HL-60 (cell line): ENCODE results near the gene ST6GAL1.

ENCODE experiments used
- DNase-seq, 2 experiments: peaks; one replicate each; pipeline ENCODE4 v3.0.0-alpha.2; 2010 to 2020; ENCODE audit warnings: low read depth in 1 of 2, low spot score in 1 of 2
- H3K27ac ChIP-seq: fragments of 250-450 bp; sonication (Bioruptor Pico); replicated peaks from 2 replicates; pipeline ENCODE4 v1.5.1; 2020; ENCODE audit warnings: mild to moderate bottlenecking, moderate library complexity
- H3K27me3 ChIP-seq: fragments of 250-450 bp; sonication (Bioruptor Pico); 2 replicates; pipeline ENCODE4 v1.5.1; 2021; ENCODE audit warnings: mild to moderate bottlenecking, moderate library complexity; ENCODE audit not compliant: insufficient read depth, poor library complexity, severe bottlenecking
- H3K4me3 ChIP-seq: replicated peaks from 2 replicates; pipeline ENCODE4 v1.5.1; 2011; ENCODE audit warnings: mild to moderate bottlenecking, control low read depth, low read length; ENCODE audit not compliant: insufficient read depth
- GABPA ChIP-seq: IDR thresholded peaks from 2 replicates; pipeline ENCODE4 v1.6.1; 2012; ENCODE audit warnings: low read depth
- SPI1 ChIP-seq: IDR thresholded peaks from 2 replicates; pipeline ENCODE4 v1.6.1; 2012; ENCODE audit warnings: low read depth, mild to moderate bottlenecking, borderline replicate concordance
- TF ChIP-seq, protein P1 (sequence below): IDR thresholded peaks from 2 replicates; pipeline ENCODE4 v1.6.1; 2012; ENCODE audit warnings: low read depth; ENCODE audit not compliant: insufficient replicate concordance
- TF ChIP-seq, protein P2 (sequence below): IDR thresholded peaks from one replicate; pipeline ENCODE4 v1.5.1; 2011; ENCODE audit warnings: low read length, control low read depth, inconsistent platforms; ENCODE audit not compliant: insufficient read depth

The ST6GAL1 gene

DNA sequence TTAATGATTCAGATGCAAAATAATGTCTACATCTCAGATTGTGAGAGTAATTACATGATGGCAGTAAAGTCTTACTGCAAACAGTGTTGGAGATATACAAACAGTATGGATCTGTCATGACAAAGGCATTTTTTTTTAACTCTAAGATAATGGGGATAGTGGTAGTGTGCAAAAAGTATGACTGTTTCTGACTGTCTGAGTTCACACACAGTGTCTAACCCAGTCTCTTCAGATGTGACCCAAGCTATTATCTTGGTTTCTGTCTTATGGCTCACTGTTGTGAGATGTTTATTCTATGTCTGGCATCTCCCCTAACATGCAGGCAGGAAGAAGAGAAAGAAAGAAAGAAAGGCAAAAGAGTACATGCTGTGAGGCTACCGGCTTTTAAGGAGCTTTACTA, 191.9 kb downstream of the ST6GAL1 start:
- TF ChIP-seq, protein P1, sequence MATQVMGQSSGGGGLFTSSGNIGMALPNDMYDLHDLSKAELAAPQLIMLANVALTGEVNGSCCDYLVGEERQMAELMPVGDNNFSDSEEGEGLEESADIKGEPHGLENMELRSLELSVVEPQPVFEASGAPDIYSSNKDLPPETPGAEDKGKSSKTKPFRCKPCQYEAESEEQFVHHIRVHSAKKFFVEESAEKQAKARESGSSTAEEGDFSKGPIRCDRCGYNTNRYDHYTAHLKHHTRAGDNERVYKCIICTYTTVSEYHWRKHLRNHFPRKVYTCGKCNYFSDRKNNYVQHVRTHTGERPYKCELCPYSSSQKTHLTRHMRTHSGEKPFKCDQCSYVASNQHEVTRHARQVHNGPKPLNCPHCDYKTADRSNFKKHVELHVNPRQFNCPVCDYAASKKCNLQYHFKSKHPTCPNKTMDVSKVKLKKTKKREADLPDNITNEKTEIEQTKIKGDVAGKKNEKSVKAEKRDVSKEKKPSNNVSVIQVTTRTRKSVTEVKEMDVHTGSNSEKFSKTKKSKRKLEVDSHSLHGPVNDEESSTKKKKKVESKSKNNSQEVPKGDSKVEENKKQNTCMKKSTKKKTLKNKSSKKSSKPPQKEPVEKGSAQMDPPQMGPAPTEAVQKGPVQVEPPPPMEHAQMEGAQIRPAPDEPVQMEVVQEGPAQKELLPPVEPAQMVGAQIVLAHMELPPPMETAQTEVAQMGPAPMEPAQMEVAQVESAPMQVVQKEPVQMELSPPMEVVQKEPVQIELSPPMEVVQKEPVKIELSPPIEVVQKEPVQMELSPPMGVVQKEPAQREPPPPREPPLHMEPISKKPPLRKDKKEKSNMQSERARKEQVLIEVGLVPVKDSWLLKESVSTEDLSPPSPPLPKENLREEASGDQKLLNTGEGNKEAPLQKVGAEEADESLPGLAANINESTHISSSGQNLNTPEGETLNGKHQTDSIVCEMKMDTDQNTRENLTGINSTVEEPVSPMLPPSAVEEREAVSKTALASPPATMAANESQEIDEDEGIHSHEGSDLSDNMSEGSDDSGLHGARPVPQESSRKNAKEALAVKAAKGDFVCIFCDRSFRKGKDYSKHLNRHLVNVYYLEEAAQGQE: no peak
- TF ChIP-seq SPI1 (no peak), GABPA (no peak)
- TF ChIP-seq, protein P2, sequence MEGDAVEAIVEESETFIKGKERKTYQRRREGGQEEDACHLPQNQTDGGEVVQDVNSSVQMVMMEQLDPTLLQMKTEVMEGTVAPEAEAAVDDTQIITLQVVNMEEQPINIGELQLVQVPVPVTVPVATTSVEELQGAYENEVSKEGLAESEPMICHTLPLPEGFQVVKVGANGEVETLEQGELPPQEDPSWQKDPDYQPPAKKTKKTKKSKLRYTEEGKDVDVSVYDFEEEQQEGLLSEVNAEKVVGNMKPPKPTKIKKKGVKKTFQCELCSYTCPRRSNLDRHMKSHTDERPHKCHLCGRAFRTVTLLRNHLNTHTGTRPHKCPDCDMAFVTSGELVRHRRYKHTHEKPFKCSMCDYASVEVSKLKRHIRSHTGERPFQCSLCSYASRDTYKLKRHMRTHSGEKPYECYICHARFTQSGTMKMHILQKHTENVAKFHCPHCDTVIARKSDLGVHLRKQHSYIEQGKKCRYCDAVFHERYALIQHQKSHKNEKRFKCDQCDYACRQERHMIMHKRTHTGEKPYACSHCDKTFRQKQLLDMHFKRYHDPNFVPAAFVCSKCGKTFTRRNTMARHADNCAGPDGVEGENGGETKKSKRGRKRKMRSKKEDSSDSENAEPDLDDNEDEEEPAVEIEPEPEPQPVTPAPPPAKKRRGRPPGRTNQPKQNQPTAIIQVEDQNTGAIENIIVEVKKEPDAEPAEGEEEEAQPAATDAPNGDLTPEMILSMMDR: no peak

DNA sequence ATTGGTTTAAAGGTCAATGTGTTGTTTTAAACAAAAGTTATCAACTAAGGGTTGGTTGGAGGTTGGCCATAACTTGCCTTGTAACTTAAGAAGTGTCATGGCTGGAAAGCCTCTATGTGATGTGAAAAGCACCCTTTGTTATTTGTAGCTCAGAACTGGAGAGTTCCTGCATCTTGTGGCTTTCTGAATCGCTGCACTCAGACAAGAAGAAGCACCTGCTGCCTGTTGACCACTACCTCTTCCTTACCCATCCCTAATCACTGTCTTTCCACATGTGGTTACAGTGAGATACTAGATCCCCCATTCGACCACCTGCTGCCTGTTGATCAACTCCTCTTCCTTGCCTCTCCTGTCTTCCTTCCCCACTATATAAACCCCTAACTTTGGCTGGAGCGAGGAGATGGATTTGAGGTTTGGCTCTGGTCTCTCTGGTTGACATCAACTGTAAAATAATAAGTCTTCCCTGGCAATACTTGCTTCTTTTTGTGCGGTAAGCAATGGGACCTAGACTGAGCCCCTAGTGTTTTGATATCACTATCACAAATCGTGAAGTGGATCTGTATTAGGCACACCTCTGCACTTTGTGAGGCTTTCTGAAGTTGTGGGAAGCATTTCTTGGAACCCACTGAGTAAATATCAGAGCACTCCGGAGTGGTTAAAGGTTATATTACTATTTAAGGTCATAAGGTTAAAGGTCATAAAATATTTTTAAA, 195.1 kb downstream of the ST6GAL1 start:
- H3K27me3 ChIP-seq: no peaks in the 10 kb centered on the region
- TF ChIP-seq, protein P1: no peak
- no peak for TF ChIP-seq GABPA
- DNase-seq: no peak
- no peak overlapping the region for H3K27ac ChIP-seq
- no peak overlapping the region for H3K4me3 ChIP-seq

More for the DNA sequence above, 191.9 kb downstream of the ST6GAL1 start:
- Histone ChIP-seq H3K4me3 (no peak overlapping the region), H3K27ac (no peak overlapping the region), H3K27me3 (peaks cover 2% of the 10 kb centered on the region)
- no peak for DNase-seq
